HEK293T (cell line): Measurements from ENCODE around the gene CYSLTR2.

Source experiments
- ARNT ChIP-seq: fragments of 450-650 bp; IDR thresholded peaks from 2 replicates; pipeline ENCODE4 v1.6.1; 2017; ENCODE audit warnings: mild to moderate bottlenecking
- BHLHE40 ChIP-seq: fragments of 450-650 bp; IDR thresholded peaks from 2 replicates; pipeline ENCODE4 v1.6.1; 2016; ENCODE audit warnings: mild to moderate bottlenecking, moderate library complexity, borderline replicate concordance
- CTBP1 ChIP-seq: fragments of 450-650 bp; IDR thresholded peaks from 2 replicates; pipeline ENCODE4 v1.6.1; 2016; ENCODE audit warnings: borderline replicate concordance
- ELF4 ChIP-seq: fragments of 450-650 bp; IDR thresholded peaks from 2 replicates; pipeline ENCODE4 v1.6.1; 2017; ENCODE audit warnings: antibody characterized with exemption
- FOXK2 ChIP-seq: fragments of 450-650 bp; IDR thresholded peaks from 2 replicates; pipeline ENCODE4 v1.6.1; 2016; ENCODE audit warnings: mild to moderate bottlenecking
- FOXM1 ChIP-seq: fragments of 450-650 bp; IDR thresholded peaks from 2 replicates; pipeline ENCODE4 v1.6.1; 2017; ENCODE audit warnings: mild to moderate bottlenecking, borderline replicate concordance
- HDGF ChIP-seq: fragments of 450-650 bp; IDR thresholded peaks from 2 replicates; pipeline ENCODE4 v1.6.1; 2017; ENCODE audit warnings: antibody characterized with exemption, borderline replicate concordance
- NFRKB ChIP-seq: fragments of 450-650 bp; IDR thresholded peaks from 2 replicates; pipeline ENCODE4 v1.6.1; 2016; ENCODE audit warnings: mild to moderate bottlenecking, moderate library complexity
- PKNOX1 ChIP-seq: fragments of 450-650 bp; IDR thresholded peaks from 2 replicates; pipeline ENCODE4 v1.6.1; 2016
- SP1 ChIP-seq: fragments of 450-650 bp; IDR thresholded peaks from 2 replicates; pipeline ENCODE4 v1.6.1; 2017
- SUZ12 ChIP-seq: fragments of 450-650 bp; IDR thresholded peaks from 2 replicates; pipeline ENCODE4 v1.6.1; 2016; ENCODE audit warnings: mild to moderate bottlenecking
- TARDBP ChIP-seq: fragments of 450-650 bp; IDR thresholded peaks from 2 replicates; pipeline ENCODE4 v1.6.1; 2016
- ZNF384 ChIP-seq: fragments of 450-650 bp; IDR thresholded peaks from 2 replicates; pipeline ENCODE4 v1.6.1; 2016

- no peak for TF ChIP-seq ELF4
- no peak for TF ChIP-seq FOXM1
- no peak for TF ChIP-seq ARNT
- TF ChIP-seq NFRKB: no peak
- no peak for TF ChIP-seq HDGF
- TF ChIP-seq BHLHE40: no peak
- TF ChIP-seq SP1: no peak
- TF ChIP-seq ZNF384: no peak
- no peak for TF ChIP-seq SUZ12
- TF ChIP-seq FOXK2: no peak
- TF ChIP-seq PKNOX1: no peak
- no peak for TF ChIP-seq TARDBP
- no peak for TF ChIP-seq CTBP1
Observed at GRCh38 chr13:48709213-48709612, 55.5 kb downstream of the CYSLTR2 start.
